Stimulated activated naive CD8-positive, alpha-beta T cell treated with anti-CD3 and anti-CD28 coated beads, Interleukin-15, Interleukin-2, amounts not matched to agents 100 ng/mL and 50 ng/mL, for 24 hours (primary cell): ENCODE data around the gene CDC42BPG.

Source experiments
- H3K27ac Mint-ChIP-seq: one replicate; pipeline ENCODE4 v1.8.0; 2021; ENCODE audit warnings: mild to moderate bottlenecking, mixed read lengths
- H3K27me3 Mint-ChIP-seq: one replicate; pipeline ENCODE4 v1.8.0; 2021; ENCODE audit warnings: mixed read lengths
- H3K36me3 Mint-ChIP-seq: one replicate; pipeline ENCODE4 v1.8.0; 2021; ENCODE audit warnings: low read depth, mixed read lengths
- H3K4me1 Mint-ChIP-seq: one replicate; pipeline ENCODE4 v1.8.0; 2021; ENCODE audit warnings: low read depth, mixed read lengths
- H3K4me3 Mint-ChIP-seq: one replicate; pipeline ENCODE4 v1.8.0; 2021; ENCODE audit warnings: mild to moderate bottlenecking, mixed read lengths
- H3K9me3 Mint-ChIP-seq: one replicate; pipeline ENCODE4 v1.8.0; 2021; ENCODE audit warnings: mixed read lengths

Gene CDC42BPG

DNA sequence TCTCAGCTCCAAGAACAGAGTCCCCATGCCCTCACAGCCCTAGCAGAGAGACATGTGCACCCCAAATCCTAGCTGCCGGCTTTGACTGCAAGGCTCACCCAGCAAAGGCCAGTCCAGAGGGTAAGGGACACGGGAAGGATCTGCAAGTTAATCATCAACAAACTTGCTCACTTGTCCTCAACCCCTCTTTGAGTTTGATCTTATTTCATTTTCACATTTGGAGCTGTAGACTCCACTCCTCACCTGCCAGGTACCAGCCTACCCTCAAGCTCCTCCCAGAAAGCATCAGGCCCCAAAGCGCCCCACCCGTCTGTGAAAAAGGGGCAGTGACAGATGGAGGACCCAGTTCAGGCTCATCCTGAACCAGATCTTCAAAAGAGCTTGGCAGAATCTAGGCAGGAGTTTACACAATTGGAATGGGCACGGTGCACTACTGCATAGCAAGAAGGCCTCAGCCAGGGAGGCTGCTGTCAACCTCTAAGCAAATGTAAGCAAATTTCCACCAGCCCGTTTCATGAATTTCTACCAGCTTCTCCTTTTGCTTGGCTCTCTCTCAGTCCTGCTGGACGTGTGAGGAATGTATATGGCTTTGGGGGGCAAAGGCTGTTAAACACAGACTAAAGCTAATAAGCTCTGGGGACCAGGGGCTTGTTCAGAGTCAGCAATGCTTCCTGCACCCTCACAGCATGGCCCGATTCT is 28.5 kb upstream of the CDC42BPG start:
- H3K27me3 Mint-ChIP-seq: no peaks in the 10 kb centered on the region
- no peaks in the 10 kb centered on the region for H3K9me3 Mint-ChIP-seq
- peak overlapping the region; percentile 47 for H3K4me3 Mint-ChIP-seq
- H3K4me1 Mint-ChIP-seq: peaks cover 95% of the 10 kb centered on the region
- peaks cover 72% of the 10 kb centered on the region for H3K36me3 Mint-ChIP-seq
- H3K27ac Mint-ChIP-seq: peak overlapping the region; percentile 76

DNA sequence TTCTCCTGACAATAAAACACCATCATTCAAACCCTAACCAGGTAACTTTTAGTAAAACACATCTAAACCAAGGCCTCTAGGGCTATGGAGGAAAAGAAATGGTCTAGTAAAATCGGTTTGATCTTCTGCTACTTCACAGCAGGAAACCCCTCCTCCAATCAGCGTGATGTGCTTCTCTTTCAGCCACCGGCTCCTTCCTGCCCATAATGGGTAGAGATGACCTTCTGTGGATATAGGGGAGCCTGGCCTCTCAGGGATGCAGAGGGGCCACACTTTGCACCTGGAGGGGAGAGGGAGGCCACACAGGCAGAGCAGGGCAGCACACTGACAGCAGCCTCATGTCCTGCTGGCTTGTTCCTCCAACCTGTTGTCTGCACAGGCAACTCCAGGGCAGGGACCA is 27.0 kb upstream of the CDC42BPG start:
- no peaks in the 10 kb centered on the region for H3K9me3 Mint-ChIP-seq
- no peaks in the 10 kb centered on the region for H3K27me3 Mint-ChIP-seq
- H3K4me3 Mint-ChIP-seq: peak overlapping the region; percentile 66
- peaks cover 67% of the 10 kb centered on the region for H3K36me3 Mint-ChIP-seq
- H3K27ac Mint-ChIP-seq: peak overlapping the region; percentile 83
- H3K4me1 Mint-ChIP-seq: peaks cover 95% of the 10 kb centered on the region

DNA sequence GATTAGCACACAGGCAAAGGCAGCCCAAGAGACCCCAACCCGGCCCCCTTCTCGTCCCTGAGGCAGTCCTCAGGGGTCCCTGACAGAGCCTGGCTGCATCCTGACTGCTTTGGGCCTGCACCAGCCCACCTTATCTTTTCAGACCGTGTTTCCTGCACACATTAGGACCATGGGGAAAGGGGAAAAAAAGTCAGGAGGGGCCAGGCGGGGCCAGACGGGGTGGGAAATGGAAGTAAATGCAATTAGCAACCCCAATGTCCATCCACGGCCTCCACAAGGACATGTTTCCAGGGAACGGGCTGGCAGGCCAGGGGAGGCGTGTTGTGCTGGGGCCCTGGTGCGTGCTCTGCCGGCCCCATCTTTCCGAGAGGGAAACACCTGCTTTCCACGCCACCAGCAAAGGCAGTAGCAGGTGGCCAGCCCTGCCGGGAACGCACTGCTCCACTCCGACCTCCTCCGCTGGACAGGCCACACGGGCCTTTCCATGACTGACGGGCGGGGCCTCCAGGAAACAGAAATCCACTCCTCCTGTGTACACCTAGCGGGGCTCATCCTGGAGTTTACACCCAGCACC is 26.5 kb upstream of the CDC42BPG start:
- no peaks in the 10 kb centered on the region for H3K27me3 Mint-ChIP-seq
- H3K36me3 Mint-ChIP-seq: peaks cover 68% of the 10 kb centered on the region
- peak overlapping the region; percentile 83 for H3K27ac Mint-ChIP-seq
- H3K4me1 Mint-ChIP-seq: peaks cover 95% of the 10 kb centered on the region
- H3K4me3 Mint-ChIP-seq: peak overlapping the region; percentile 66
- peaks cover 2% of the 10 kb centered on the region for H3K9me3 Mint-ChIP-seq

DNA sequence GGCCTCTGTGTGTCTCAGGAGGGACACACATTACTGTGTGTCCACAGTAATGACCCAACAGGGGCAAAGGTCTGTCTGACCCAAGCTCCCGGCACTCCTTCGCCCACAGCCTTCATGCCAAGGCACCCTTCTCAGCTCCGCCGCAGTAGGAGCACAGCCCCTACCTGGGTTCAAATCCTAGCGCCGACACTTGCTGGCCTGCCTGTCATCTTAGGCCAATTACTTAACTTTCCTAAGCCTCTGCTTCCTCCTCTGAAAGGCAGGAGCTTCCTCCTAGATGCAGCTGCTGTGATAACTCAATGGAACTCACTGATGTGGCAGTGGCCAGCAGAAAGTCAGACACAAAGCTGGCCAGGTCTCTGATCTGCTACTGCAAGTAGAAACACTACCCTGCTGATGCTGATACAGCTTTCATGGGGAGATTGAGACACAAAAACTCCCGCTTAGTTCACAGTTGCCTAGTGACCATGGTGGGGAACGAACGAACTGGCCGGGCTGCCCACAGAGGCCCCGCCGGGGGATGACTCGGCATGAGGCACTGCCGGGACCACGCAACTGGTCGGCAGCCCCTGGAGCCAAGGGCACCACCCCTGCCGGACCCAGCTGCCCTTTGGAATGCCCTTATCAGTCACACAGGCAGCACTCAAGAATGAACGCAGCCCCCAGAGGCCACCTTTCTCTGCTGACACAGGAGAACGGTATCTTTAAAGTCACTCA is 25.9 kb upstream of the CDC42BPG start:
- Mint-ChIP-seq H3K4me1 (peaks cover 95% of the 10 kb centered on the region), H3K4me3 (peak overlapping the region; percentile 66), H3K9me3 (peaks cover 5% of the 10 kb centered on the region), H3K27me3 (no peaks in the 10 kb centered on the region), H3K36me3 (peaks cover 65% of the 10 kb centered on the region), H3K27ac (peak overlapping the region; percentile 85)

DNA sequence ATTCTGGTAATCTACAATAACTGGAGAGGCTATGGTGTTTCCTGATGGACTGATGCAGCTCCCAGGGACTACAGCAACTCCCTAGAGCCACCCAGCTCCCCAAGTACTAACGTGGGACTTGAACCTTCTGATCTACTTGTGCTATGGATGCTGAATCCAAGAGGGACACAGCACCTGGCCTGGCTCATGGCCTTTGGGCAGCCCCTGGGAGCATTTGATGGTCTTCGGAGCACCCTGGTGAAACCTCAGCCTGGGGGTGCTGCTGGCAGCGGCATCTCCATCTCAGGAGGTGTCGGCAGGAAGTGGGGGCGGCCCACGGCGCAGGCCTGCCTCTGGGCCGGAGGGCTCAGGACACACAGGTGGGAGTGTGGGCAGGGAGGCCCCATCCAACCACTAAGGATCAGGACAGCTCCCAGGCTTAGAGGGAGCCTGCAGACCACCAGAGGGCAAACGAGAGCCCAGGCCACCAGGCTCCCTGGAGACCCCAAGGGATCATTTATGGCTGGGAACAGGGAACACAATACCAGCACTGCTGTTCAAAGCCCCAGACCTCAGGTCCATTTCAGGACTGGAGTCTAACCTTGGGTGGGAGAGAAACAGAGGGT is 25.2 kb upstream of the CDC42BPG start:
- Mint-ChIP-seq H3K36me3 (peaks cover 59% of the 10 kb centered on the region), H3K4me1 (peaks cover 95% of the 10 kb centered on the region), H3K27ac (peak overlapping the region; percentile 85), H3K9me3 (peaks cover 5% of the 10 kb centered on the region), H3K4me3 (peak overlapping the region; percentile 66), H3K27me3 (no peaks in the 10 kb centered on the region)

DNA sequence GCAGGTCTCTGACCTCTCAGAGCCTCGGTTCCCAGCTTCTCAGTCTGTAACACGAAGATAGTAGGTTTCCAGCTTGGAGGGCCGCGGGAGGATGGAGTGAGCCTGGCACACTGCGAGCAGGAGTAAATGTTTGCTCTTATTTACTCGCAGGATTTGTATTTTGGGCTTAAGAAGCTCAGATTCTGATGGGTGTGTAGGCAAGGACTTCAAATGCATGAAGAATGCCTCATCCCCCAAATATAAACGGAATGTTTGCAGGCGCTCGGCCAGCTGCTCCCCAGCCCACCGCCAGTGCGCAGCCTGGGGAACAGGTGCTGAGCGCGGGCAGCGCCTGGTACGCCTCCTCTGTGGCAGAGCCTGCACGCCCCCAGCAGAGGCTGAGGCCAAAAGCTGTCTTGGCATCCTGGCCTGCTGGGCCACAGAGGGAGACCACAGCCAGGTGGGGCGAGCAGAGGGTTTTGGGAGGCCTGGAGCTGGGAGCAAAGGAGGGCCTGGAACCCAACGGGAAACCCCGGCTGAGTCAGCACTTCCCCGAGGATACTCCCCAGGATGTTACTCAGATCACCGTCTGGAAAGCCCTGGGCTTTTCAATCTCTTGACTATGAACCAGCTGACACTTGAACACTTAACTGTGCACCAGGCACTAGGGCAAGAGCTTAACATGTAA is 24.6 kb upstream of the CDC42BPG start:
- Mint-ChIP-seq H3K9me3 (peaks cover 5% of the 10 kb centered on the region), H3K27ac (peak overlapping the region; percentile 85), H3K27me3 (no peaks in the 10 kb centered on the region), H3K36me3 (peaks cover 53% of the 10 kb centered on the region), H3K4me1 (peaks cover 95% of the 10 kb centered on the region), H3K4me3 (peak overlapping the region; percentile 66)

DNA sequence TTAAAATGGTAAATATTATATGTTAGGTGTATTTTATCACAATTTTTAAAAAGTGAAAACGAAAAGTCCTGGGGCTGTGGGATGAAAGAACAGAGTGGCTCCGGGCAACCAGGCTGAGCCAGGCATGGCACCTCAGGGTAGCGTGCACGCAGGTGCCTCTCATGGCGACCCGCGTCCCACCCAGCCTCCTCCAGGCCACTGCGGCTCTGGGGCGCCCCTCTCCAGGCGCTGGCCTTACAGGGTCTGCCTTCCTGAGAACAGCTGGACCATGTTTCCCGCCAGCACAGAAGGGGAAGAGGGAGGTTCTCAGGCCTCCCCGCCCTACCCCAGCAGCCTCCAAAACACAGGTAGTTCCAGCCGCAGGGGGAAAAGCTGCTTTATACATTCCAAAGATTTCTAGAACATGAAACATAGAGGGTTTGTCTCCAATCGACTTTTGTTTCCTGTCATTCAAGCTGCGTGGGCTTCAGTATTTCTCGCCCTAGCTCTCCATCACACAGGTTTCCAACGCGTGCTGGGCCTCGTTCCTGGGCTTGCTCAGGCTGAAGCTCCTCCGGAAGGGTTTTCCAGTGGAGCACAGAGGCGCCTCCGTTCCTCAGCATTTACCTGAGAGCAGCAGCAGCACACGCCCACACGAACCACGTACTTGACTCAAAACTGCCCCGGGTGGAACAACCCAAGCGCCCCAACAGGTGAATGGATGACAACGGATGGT is 23.5 kb upstream of the CDC42BPG start:
- peak overlapping the region; percentile 85 for H3K27ac Mint-ChIP-seq
- peaks cover 5% of the 10 kb centered on the region for H3K9me3 Mint-ChIP-seq
- H3K27me3 Mint-ChIP-seq: no peaks in the 10 kb centered on the region
- H3K36me3 Mint-ChIP-seq: peaks cover 45% of the 10 kb centered on the region
- H3K4me1 Mint-ChIP-seq: peaks cover 95% of the 10 kb centered on the region
- peak overlapping the region; percentile 56 for H3K4me3 Mint-ChIP-seq

DNA sequence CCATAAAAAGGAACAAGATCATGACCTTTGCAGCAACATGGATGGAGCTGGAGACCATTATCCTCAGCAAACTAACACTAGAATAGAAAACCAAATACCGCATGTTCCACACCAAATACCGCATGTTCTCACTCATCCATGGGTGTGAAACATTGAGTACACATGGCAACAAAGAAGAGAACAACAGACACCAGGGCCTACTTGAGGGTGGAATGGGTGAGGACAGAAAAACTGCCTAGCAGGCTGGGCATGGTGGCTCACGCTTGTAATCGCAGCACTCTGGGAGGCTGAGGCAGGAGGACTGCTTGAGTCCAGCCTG is 21.7 kb upstream of the CDC42BPG start:
- peaks cover 31% of the 10 kb centered on the region for H3K36me3 Mint-ChIP-seq
- peak overlapping the region; percentile 67 for H3K4me3 Mint-ChIP-seq
- H3K4me1 Mint-ChIP-seq: peaks cover 95% of the 10 kb centered on the region

DNA sequence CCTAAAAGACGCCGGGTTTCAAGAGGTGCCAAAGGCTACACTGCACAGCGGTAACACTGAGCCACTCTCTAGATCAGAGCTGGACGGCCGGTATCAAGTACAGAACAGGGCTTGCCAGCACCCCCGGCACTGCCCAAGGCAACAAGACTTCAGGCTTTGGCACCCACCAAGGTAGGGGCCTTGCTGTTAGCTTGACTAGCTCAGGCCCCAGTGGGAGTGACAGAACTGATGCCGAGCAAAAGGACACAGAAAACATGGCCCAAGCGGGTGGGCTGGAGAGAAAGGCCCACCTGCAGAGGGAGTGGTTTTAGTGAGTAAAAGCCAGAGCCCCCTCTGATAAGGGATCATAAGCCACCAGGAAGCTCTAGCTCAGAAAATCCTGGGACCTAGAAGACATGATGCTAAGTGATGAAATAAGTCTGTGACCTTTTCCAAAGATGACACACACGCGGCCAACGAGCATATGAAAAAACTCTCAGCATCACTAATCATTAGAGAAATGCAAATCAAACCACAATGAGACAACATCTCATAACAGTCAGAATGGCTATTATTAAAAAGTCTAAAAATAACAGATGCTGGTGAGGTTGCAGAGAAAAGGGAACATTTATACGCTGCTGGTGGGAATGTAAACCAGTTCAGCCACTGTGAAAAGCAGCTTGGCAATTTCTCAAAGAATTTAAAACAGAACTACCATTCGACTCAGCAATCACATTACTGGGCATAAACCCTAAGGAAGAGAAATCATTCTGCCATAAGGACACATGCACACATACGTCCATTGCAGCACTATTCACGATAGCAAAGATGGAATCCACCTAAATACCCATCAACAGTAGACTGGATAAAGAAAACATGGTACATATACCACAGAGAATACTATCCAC is 21.1 kb upstream of the CDC42BPG start:
- Mint-ChIP-seq H3K27ac (peak overlapping the region; percentile 92), H3K4me3 (peak overlapping the region; percentile 67), H3K27me3 (no peaks in the 10 kb centered on the region), H3K36me3 (peaks cover 30% of the 10 kb centered on the region), H3K4me1 (peaks cover 95% of the 10 kb centered on the region), H3K9me3 (peaks cover 5% of the 10 kb centered on the region)

More for the DNA sequence above, 21.7 kb upstream of the CDC42BPG start:
- Mint-ChIP-seq H3K9me3 (peaks cover 5% of the 10 kb centered on the region), H3K27ac (peak overlapping the region; percentile 92), H3K27me3 (no peaks in the 10 kb centered on the region)

DNA sequence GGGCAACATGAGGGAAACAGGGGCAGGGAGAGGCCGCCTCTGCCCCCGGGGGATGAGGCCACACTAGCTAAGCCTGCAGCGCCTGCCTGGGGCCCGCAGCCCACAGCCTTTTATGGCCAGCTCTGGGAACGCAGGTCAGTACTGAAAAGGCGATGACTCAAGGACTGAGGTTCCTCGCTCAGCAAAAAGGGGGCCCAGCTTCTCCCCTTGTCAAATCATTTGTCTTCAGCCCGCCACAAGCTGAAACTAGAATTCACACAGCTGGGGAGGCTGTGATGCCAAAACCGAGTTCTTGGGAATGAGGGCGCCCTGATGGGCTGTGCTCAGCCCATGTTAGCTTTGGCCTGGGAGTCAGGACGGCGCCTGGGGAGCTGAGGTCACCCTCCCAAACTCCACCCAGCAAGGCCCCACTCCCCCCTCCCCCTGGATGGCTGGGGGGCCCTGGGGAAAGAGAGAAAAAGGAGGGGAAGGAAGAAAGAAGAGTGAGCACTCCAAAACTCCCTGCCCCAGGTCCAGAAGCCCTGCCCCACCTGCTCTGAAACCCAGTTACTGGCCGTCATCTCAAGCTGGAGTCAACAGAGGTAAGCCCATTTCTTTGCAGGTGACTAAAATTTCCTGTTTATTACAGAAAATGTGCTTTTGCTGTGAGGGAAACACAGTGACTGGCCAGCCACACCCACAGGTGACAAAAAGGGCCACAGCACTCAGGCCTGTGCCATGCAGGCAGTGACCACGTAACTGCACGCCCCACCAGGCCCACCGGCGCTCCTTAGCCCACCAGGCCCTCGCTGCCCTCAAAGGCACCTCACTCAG is 20.2 kb upstream of the CDC42BPG start:
- Mint-ChIP-seq H3K4me1 (peaks cover 95% of the 10 kb centered on the region), H3K4me3 (peak overlapping the region; percentile 67), H3K27me3 (no peaks in the 10 kb centered on the region), H3K36me3 (peaks cover 29% of the 10 kb centered on the region), H3K27ac (peak overlapping the region; percentile 92), H3K9me3 (peaks cover 5% of the 10 kb centered on the region)

DNA sequence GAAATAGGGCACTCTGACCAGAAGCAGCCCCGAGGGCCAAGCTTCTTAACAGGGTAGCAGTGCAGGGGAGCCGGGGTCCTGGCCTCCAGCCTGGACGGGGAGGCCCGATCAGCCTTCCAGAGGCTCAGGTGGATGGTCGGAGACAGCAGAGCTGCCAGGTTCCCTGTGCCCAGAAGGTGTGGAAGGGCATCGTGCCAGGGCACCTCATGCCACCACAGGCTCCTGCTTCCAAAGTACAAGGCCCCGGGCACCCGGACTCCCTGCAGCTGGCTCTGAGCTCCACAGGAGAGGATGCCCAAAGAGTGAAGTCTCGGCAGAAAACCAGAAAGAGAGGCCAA is 19.7 kb upstream of the CDC42BPG start:
- Mint-ChIP-seq H3K27ac (peak overlapping the region; percentile 92), H3K4me1 (peaks cover 95% of the 10 kb centered on the region), H3K27me3 (no peaks in the 10 kb centered on the region), H3K36me3 (peaks cover 29% of the 10 kb centered on the region), H3K4me3 (peak overlapping the region; percentile 67), H3K9me3 (peaks cover 5% of the 10 kb centered on the region)

DNA sequence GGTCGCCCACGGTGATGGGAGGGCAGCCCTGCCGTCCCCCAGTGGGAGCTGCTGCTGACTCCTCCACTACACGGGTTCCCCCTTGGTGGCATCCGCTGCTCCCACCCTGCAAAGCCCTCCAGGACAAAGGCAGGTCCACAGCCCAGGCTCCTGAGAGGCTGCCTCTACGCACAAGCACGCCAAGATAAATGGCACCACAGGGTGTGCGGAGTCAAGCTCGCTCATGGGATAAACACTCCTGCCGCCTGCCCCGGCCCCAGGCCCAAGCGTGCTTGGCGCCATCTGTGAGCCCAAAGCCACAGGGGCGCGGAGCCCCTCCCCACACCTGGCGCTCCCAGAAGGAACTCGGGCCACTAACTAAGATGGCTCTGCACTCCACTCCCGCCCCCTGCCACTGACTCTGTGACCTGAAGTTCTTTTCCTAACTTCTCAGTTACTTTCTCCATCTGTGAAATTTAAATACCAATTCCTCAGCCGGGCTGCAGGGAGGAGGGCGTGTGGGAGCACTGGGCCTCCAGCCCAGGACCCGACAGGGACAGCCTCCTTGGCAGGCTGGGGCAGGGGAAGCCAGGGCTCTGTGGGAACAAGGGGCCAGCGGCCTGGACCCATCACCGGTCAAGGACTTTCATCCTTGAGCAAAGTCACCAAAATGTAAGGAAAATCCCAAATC is 19.1 kb upstream of the CDC42BPG start:
- Mint-ChIP-seq H3K9me3 (peaks cover 5% of the 10 kb centered on the region), H3K27me3 (no peaks in the 10 kb centered on the region), H3K4me3 (peak overlapping the region; percentile 67), H3K27ac (peak overlapping the region; percentile 92), H3K4me1 (peaks cover 95% of the 10 kb centered on the region), H3K36me3 (peaks cover 26% of the 10 kb centered on the region)
